Liver (tissue), 9 donors: ENCODE results near the gene LDLRAD4. TPM values are rescaled to one million over a fixed set of nuclear protein-coding genes. Genes with fewer than 3 reads are reported as not detected.

ENCODE experiments used
- DNase-seq: peaks from one replicate; pipeline ENCODE4 v3.0.0-alpha.2; 2017; ENCODE audit warnings: low spot score
- H3K27ac ChIP-seq, 2 donors: one replicate each; pipeline ENCODE4 v1.7.0; 2013; ENCODE audit warnings: inconsistent platforms in 2 of 2, low read length in 2 of 2, control low read depth in 1 of 2, low read depth in 1 of 2, mild to moderate bottlenecking in 1 of 2
- H3K27me3 ChIP-seq, 4 donors: one replicate each; pipeline versions ENCODE4 v1.6.1 to v1.7.0; 2013; ENCODE audit warnings: low read length in 3 of 4, inconsistent platforms in 1 of 4, mild to moderate bottlenecking in 1 of 4, moderate library complexity in 1 of 4; ENCODE audit not compliant: control insufficient read depth in 4 of 4, insufficient read depth in 4 of 4
- H3K36me3 ChIP-seq, 4 donors: one replicate each; pipeline versions ENCODE4 v1.6.1 to v1.7.0; 2013; ENCODE audit warnings: low read length in 3 of 4, mild to moderate bottlenecking in 3 of 4, low read depth in 1 of 4, moderate library complexity in 1 of 4; ENCODE audit not compliant: control insufficient read depth in 4 of 4, insufficient read depth in 3 of 4
- H3K4me1 ChIP-seq, 4 donors: one replicate each; pipeline versions ENCODE4 v1.6.1 to v1.7.0; 2013; ENCODE audit warnings: low read length in 3 of 4, mild to moderate bottlenecking in 3 of 4, moderate library complexity in 1 of 4; ENCODE audit not compliant: control insufficient read depth in 4 of 4, insufficient read depth in 4 of 4
- H3K4me3 ChIP-seq, 3 donors: one replicate each; pipeline versions ENCODE4 v1.6.1 to v1.7.0; 2013; ENCODE audit warnings: low read length in 3 of 3, control low read depth in 1 of 3, low read depth in 1 of 3, mild to moderate bottlenecking in 1 of 3
- H3K9ac ChIP-seq, 2 donors: one replicate each; pipeline ENCODE4 v1.7.0; 2013; ENCODE audit warnings: low read length in 2 of 2, mild to moderate bottlenecking in 2 of 2, moderate library complexity in 2 of 2, control low read depth in 1 of 2, low read depth in 1 of 2
- H3K9me3 ChIP-seq, 4 donors: one replicate each; pipeline versions ENCODE4 v1.6.1 to v1.7.0; 2013; ENCODE audit warnings: low read length in 3 of 4; ENCODE audit not compliant: control insufficient read depth in 4 of 4
- ATF3 ChIP-seq: IDR thresholded peaks from 2 replicates; pipeline ENCODE4 v1.6.1; 2016; ENCODE audit warnings: antibody characterized with exemption
- CTCF ChIP-seq: fragments of 150-350 bp; IDR thresholded peaks from 2 replicates; pipeline ENCODE4 v1.5.1; 2017; ENCODE audit warnings: improper control_type of control experiment, low read depth, low read length; ENCODE audit not compliant: missing input control
- EGR1 ChIP-seq, 2 donors: IDR thresholded peaks; 2 replicates each; pipeline ENCODE4 v1.6.1; 2016 to 2018; ENCODE audit warnings: antibody characterized with exemption in 2 of 2, low read depth in 2 of 2
- FOXA1 ChIP-seq: IDR thresholded peaks from 2 replicates; pipeline ENCODE4 v1.6.1; 2016; ENCODE audit warnings: antibody characterized with exemption
- FOXA2 ChIP-seq: IDR thresholded peaks from 2 replicates; pipeline ENCODE4 v1.6.1; 2016; ENCODE audit warnings: antibody characterized with exemption
- GABPA ChIP-seq, 2 donors: IDR thresholded peaks in 1 of 2; conservative IDR thresholded peaks in 1 of 2; 2 replicates each; pipeline ENCODE4 v1.6.1; 2016; ENCODE audit warnings: antibody characterized with exemption in 2 of 2, mild to moderate bottlenecking in 1 of 2, moderate library complexity in 1 of 2
- HNF4A ChIP-seq, 2 donors: conservative IDR thresholded peaks; 2 replicates each; pipeline ENCODE4 v1.6.1; 2016; ENCODE audit warnings: antibody characterized with exemption in 2 of 2, mild to moderate bottlenecking in 2 of 2
- HNF4G ChIP-seq: IDR thresholded peaks from 2 replicates; pipeline ENCODE4 v1.6.1; 2016; ENCODE audit warnings: antibody characterized with exemption
- JUND ChIP-seq, 2 donors: IDR thresholded peaks; 2 replicates each; pipeline ENCODE4 v1.6.1; 2016; ENCODE audit warnings: antibody characterized with exemption in 2 of 2
- MAX ChIP-seq: IDR thresholded peaks from 2 replicates; pipeline ENCODE4 v1.6.1; 2016; ENCODE audit warnings: antibody characterized with exemption
- NR2F2 ChIP-seq: IDR thresholded peaks from 2 replicates; pipeline ENCODE4 v1.6.1; 2016; ENCODE audit warnings: antibody characterized with exemption
- RAD21 ChIP-seq, 2 donors: IDR thresholded peaks; 2 replicates each; pipeline ENCODE4 v1.6.1; 2016; ENCODE audit warnings: antibody characterized with exemption in 2 of 2, mild to moderate bottlenecking in 2 of 2
- REST ChIP-seq: IDR thresholded peaks from 2 replicates; pipeline ENCODE4 v1.6.1; 2016; ENCODE audit warnings: antibody characterized with exemption, mild to moderate bottlenecking
- RXRA ChIP-seq, 2 donors: IDR thresholded peaks; 2 replicates each; pipeline ENCODE4 v1.6.1; 2017 to 2018; ENCODE audit warnings: antibody characterized with exemption in 2 of 2, mild to moderate bottlenecking in 1 of 2
- SP1 ChIP-seq: IDR thresholded peaks from 2 replicates; pipeline ENCODE4 v1.6.1; 2018; ENCODE audit warnings: antibody characterized with exemption, mild to moderate bottlenecking
- TAF1 ChIP-seq: conservative IDR thresholded peaks from 2 replicates; pipeline ENCODE4 v1.6.1; 2016; ENCODE audit warnings: antibody characterized with exemption, mild to moderate bottlenecking
- YY1 ChIP-seq: IDR thresholded peaks from 2 replicates; pipeline ENCODE4 v1.6.1; 2016; ENCODE audit warnings: antibody characterized with exemption, mild to moderate bottlenecking
- ZBTB33 ChIP-seq: IDR thresholded peaks from 2 replicates; pipeline ENCODE4 v1.6.1; 2016; ENCODE audit warnings: antibody characterized with exemption
- WGBS: extraction: QIAGEN DNeasy Blood & Tissue Kit; methylation state at CpG from one replicate; pipeline ENCODE4 v1.1.7; 2013; 5-methylcytosine and 5-hydroxymethylcytosine counted together
- polyA plus RNA-seq, 2 donors: library from polyadenylated mRNA; stranded (reverse) in 1 of 2; unstranded in 1 of 2; fragments of 200-250 nt in 1 of 2; fragments of >200 nt in 1 of 2; fragmentation: Nextera tagmentation in 1 of 2; extraction: Ambion mirVana in 1 of 2; gene quantifications; one replicate each; pipeline versions ENCODE4 v1.2.1 to v1.2.3, GENCODE V29; 2013 to 2015
- total RNA-seq, 2 donors: library from RNA; depleted of rRNA; stranded (reverse); fragments of >200 nt; gene quantifications; one replicate each; pipeline ENCODE4 v1.2.3, GENCODE V29; 2014
- donor health status: healthy.
- donor health status: healthy.
- donor health status: healthy.
- donor health status: healthy.
- donor health status: healthy.

Gene LDLRAD4
- total and polyA plus RNA-seq, 4 donors: 4.8 to 41.7 (median 12.7) TPM

- Histone ChIP-seq H3K4me3 (no peak overlapping the region), H3K4me1 (peaks cover 6 to 35% (median 20%) of the 10 kb centered on the region in 4 donors), H3K9ac (no peak overlapping the region), H3K36me3 (no peaks in the 10 kb centered on the region), H3K27me3 (no peaks in the 10 kb centered on the region), H3K9me3 (no peaks in the 10 kb centered on the region), H3K27ac (no peak overlapping the region)
- DNase-seq: no peak
- TF ChIP-seq YY1: no peak
- TF ChIP-seq HNF4G: no peak
- TF ChIP-seq ATF3: no peak
- no peak for TF ChIP-seq EGR1 (IDR thresholded peaks at IDR 0.05; ENCODE audit: low read depth in 2 of 2)
- TF ChIP-seq SP1: no peak
- TF ChIP-seq FOXA2: no peak
- TF ChIP-seq MAX: no peak
- TF ChIP-seq JUND (IDR thresholded peaks at IDR 0.05): no peak
- no peak for TF ChIP-seq ZBTB33
- TF ChIP-seq FOXA1: no peak
- no peak for TF ChIP-seq TAF1
- TF ChIP-seq REST: no peak
- TF ChIP-seq HNF4A (conservative IDR thresholded peaks at IDR 0.05): no peak
- TF ChIP-seq GABPA (IDR thresholded peaks at IDR 0.05 in 1 of 2, conservative IDR thresholded peaks at IDR 0.05 in 1 of 2): no peak
- no peak for TF ChIP-seq NR2F2
- no peak for TF ChIP-seq CTCF
- TF ChIP-seq RAD21 (IDR thresholded peaks at IDR 0.05): no peak
- no peak for TF ChIP-seq RXRA (IDR thresholded peaks at IDR 0.05)
- WGBS: 79% methylated on average over 6 of the region's 6 CpGs
Observed at GRCh38 chr18:13455471-13455870, 236.9 kb downstream of the LDLRAD4 start.
